Myocyte (in vitro differentiated cells): Measurements from ENCODE around the gene RALGPS1. TPM values are rescaled to one million over a fixed set of nuclear protein-coding genes. Genes with fewer than 3 reads are reported as not detected.
"Not testable (repeated sequence)": the region's sequence is repeated elsewhere in the genome, so short reads cannot be mapped to it uniquely, and the experiment has no call there.

Experiments used
- DNase-seq: peaks from one replicate; pipeline ENCODE4 v3.0.0-alpha.2; 2012; ENCODE audit warnings: low read depth
- total RNA-seq: library from RNA; depleted of rRNA; stranded (reverse); fragments of >200 nt; gene quantifications from 2 replicates; pipeline ENCODE4 v1.2.3, GENCODE V29; 2014

Gene RALGPS1
- total RNA-seq, 1 donor from 2014 or later: 3.6 TPM

GRCh38 chr9:127169575-127169883, 254.9 kb downstream of the RALGPS1 start:
- no peak for DNase-seq

- DNase-seq: no peak
Measured at GRCh38 chr9:127170103-127170502, 255.5 kb downstream of the RALGPS1 start.

GRCh38 chr9:127170652-127171051, 256.1 kb downstream of the RALGPS1 start:
- DNase-seq: no peak

DNA sequence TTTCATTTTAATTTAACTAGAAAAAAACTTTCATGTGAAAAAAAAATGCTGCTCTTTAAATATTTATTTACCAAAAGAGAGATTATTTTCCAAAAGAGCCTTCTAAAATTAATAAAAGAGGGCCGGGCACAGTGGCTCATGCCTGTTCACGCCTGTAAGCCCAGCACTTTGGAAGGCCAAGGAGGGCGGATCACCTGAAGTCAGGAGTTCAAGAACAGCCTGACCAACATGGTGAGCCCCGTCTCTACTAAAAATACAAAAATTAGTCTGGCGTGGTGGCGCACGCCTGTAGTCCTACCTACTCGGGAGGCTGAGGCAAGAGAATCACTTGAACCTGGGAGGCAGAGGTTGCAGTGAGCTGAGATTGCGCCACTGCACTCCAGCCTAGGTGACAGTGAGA, 256.8 kb downstream of the RALGPS1 start:
- DNase-seq: not testable (repeated sequence)

GRCh38 chr9:127172066-127172707, 257.6 kb downstream of the RALGPS1 start:
- DNase-seq: no peak

- no peak for DNase-seq
Measured at GRCh38 chr9:127173063-127173462, 258.5 kb downstream of the RALGPS1 start.

DNA sequence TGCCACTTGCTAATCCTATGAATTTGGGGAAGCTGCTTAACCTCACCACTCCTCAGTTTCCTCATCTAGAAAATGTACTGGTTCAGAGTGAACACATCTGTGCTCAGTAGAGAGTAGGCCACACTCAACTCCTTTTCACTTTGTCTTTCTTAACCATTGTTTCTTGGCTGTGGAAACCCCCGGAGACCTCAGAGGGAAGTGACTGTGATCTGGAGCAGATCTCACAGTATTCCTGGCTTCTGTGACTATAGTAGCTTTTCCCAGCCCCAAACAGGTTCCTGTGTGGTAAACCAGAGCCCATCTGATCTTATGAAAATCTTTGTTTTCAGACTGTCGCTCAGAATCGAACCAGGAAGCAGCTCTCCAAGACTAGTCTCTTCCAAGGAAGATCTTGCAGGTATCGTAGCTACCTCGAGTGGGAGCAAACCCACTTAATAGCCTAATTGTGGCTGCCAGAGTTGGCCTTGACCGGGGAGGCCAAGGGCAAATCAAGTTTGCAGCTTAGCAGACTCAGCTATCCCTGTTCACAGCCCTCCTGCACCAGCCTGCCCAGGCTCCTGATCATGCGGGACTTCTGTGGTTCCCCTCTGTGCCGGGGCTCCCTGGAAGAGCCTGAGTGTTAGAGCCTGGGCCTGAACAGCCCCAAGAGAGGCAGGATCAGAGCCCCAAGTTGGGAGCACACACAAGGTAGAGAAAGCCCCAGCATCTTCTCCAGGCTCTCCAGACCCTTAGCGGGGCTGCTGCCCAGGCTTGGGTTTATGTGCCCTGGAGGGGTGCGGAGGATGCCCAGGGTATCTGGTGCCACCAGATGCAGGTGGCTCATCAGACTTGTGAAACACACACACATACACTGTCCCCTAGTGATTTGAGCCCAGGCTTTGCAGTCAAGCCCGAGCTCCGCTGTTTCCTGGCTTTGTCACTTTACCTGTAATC, 260.1 kb downstream of the RALGPS1 start:
- no peak for DNase-seq

DNA sequence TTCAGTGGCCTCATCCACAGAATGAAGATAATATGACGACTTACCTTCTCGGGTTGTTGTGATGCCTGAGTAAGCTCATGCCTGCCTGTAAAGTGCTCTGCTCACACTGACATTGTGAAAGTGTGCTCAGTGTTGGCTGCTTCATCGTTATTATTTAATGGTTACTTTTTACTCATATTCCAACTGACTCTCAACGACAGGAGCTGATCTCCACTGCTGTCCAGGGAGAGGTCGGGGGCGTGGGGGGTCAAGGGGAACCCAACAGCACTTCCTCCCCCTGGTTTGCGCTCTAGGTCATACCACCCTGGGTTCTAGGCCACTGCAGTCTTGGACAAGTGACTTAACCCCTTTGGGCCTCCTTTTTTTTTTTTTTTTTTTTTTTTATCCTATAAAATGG, 260.7 kb downstream of the RALGPS1 start:
- DNase-seq: no peak

DNA sequence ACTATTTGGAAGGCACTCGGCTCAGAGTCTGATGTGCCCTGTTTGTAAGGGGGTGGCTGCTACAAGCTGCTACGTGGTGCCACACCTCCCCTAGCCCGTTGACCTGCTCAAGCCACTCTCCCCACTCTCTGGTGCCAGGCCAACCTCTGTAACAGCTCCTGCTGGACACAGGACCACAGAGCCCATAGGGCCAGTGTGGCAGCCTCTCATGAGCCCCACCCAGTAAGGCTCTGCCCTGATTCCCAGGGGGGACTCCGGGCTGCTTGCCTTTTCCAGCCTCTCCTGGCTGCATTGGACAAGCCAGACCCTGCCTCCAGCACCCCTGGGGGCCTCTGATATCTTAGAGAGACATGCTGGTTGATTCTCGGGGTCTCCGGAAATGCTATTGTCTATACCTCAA, 261.2 kb downstream of the RALGPS1 start:
- DNase-seq: no peak

- no peak for DNase-seq
Measured at GRCh38 chr9:127176631-127177030, 262.0 kb downstream of the RALGPS1 start.

GRCh38 chr9:127177231-127177630, 262.6 kb downstream of the RALGPS1 start:
- DNase-seq: no peak

DNA sequence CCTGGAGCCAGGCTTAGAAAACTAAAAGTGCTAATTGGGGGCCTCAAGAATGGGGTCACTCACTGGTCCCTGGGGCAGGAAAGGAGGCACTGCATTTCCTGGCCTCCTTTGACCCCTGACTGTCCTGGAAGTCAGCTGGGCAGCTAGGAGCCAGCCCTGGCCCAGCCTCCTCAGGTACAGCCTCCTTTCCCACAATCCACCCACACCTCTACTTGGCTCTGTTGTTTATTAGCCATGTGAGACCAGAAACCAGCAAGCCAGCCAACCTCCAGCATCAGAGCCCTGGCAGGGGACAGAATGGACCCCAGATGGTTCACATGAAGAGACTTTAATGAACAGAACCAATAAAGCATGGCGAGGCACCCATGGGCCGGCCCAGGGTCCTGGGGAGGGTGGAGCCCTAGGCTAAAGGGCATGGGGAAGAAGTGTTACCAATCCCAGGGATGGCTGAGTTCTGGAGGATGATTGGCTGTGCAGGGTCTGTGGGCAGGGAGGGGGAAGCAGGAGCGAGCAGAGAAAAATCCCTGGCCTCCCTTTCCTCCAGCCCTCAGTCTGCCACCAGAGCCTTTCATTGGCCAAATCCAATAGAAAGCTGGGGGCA, 263.2 kb downstream of the RALGPS1 start:
- no peak for DNase-seq

DNA sequence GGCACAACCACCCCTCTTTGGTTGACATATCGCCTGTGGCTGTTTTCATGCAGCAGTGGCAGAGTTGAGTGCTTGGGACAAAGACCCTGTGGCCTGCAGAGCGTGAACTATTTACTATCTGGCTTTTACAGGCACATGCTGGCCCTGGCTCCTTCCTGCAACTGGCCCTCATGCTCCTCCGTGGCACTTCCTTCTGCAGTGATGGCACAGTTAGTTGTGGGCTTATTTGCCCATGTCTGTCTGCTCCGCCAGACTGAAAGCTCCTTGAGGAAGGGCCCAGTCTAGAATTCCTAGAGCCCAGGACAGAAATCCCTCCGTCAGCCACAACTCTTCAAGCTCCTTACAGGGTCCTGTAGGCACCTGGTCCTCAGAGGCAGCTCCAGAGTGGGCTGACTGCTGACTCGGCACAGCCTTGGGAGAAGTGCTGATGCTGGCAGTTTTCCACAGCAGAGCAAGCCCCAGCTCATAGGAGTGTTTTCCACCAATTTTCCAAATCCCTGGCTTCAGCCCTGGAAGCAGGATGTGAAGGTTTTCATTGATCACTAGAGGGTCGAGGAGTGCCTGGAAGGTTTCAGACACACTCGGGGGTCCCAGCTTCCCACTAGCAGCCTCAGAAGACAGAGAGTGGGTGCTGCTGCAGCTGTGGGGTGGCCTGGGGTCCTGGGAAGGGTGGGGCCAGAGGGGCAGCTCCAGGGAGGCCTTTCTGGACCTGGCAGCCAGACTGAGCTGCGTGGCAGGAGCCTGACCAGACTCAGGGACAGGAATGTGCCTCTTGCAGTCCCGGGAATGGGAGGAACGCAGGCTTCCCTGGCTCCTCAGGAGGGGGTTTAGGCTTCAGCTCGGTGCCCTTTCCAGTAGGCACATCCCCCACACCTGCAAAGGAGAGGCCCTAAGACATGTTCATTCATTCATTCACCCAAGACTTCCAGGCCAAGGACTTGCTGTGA, 264.4 kb downstream of the RALGPS1 start:
- DNase-seq: no peak

GRCh38 chr9:127179633-127180441, 265.3 kb downstream of the RALGPS1 start:
- no peak for DNase-seq

DNA sequence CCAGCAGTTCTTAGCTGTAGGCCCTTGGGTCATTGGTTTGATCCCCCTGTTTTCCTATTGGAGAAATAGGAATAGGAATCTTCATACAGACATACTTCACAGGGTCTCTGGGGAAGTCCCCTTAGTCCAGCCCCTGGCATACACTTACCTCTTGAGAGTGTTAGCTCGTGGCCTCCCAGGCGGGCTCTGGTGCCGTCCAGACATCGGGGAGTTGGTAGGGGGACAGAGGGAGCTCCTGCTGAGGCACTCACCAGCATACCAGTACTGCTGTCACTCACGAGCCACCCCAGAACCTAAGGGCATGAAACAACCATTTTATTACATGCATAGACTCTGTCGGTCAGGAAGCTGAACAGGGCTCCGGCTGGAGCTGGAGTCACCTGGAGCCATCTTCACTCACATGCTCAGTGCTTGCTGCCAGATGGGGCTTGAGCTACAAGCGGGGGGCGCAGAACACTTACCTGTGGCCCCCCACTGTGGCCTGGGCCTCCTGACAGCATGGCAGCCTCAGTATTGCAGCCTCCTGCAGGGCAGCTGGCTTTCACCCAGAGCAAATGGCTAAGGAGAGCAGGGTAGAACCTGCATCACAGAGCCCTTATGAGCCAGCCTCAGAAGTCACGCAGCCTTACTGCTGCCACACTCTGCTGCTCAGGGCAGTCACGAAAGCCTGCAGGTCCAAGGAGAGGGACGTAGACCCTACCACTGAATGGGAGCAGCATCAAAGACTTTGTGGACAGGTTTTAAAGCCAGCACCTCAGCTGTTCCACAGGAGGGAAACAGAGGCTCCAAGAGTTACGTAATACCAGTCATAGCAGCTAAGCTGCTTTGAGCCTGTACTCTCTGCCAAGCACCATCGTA, 266.1 kb downstream of the RALGPS1 start:
- DNase-seq: no peak

DNA sequence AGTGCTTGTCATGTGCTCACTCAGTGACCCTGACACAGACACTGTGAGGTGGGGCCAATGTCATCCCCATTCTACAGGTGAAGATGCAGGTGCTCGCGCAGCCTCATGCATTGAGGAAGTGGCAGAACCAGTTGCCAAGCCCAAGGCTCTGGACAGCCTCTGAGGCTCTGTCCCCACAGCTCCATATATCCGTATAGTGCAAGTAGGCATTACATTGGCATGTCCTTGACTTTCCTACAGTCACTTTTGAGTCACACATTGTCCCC, 266.7 kb downstream of the RALGPS1 start:
- DNase-seq: no peak

DNA sequence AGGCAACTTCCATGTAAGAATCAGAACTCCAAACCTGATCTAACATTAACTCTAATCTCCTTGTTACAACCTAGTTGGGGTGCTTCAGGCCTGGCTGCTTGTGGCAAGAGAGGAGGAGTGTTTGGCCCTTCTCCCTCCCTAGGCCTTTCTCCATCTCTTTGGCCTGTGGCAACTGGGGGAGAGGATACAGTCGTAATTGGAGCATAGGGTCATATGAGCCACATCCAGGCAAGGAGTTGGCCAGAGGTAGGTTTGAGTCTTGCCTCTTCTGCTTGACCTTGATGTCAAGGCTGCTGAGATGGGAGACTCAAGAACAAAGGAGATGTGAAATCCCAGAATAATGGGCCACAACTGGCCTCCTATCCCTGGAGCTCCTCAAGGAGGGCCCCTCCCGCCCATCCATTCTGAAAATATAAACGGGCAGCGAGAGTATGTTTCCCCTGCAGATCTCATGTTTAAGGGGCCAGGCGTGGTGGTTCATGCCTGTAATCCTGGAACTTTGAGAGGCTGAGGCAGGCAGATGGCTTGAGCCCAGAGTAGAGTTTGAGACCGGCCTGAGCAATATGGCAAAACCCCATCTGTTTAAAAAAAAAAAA, 267.1 kb downstream of the RALGPS1 start:
- DNase-seq: no peak

- no peak for DNase-seq
Measured at GRCh38 chr9:127182901-127183746, 268.5 kb downstream of the RALGPS1 start.
